Activated naive CD4-positive, alpha-beta T cell treated with Interleukin-2 at 50 U/mL for 16 hours (primary cell): ENCODE results near the gene PKHD1.

ENCODE experiments used
- DNase-seq: peaks from one replicate; pipeline ENCODE4 v3.0.0-alpha.2; 2020

Gene PKHD1

DNA sequence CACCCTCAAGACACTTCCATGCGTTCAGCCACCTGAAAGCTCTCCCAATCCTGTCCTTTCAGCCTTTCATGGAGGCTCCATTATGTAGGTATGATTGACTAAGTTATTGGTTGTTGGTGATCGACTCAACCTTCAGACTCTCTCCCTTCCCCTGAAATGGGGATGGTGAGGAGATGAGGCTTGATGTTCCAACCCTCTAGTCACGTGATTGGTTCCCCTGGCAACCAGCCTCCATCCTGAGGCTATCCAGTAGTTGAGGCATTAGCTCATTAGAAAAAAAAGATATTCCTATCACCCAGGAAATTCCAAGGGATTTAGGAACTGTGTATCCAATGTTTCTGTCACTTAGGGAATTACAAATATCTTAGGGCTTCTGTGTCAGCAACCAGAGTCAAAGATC is 426.6 kb downstream of the PKHD1 start:
- DNase-seq, result no peak

DNA sequence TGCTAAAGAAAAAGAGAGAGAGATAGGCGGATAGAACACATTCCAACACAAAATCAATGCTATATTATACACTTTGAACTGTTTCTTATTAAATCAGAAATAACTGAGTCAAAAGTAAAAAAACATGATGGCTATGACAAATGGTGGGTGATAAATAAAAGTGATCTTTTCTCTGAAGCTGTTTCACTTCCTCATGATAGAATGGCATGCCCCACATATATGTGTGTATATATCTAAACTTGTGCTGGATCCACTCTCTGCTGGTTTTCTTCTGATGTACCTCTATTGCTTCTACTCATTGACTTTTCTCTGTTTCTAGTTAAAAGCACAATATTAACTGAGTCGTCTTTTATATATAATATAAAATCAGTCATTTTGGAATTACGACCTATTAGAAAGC is 429.9 kb downstream of the PKHD1 start:
- no peak for DNase-seq

DNA sequence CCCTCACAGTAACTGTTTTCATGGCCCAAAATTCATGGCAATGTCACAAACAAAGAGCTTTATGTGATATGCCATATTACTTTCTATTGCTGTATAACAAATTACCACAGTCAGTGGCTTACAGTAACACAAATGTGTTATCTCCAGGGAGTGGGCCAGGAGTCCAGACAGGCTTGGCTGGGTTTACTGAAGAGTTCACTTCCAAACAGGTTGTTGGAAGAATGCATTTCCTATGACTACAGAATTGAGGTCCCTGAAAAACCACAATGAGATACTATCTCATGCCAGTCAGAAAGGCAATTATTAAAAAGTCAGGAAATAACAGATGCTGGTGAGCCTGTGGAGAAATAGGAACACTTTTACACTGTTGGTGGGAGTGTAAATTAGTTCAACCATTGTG is 431.9 kb downstream of the PKHD1 start:
- no peak for DNase-seq

DNA sequence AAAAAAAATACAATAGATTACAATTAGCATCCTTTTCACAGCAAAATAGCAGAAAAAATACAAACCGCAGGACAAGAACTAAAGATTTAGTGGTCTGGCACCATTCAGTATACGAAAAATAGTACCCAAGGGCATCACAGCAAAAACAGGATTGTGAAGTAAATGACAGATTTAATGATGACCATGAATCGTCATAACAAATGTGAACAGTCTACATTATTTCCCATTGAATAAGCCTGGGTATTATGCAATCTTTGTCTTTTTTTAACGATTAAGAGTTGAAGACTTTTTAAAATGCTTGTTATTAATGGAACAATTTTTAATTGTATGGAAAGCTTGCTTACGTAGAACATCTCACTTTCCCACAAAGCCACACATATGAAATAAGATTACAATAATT is 432.8 kb downstream of the PKHD1 start:
- DNase-seq, result no peak

DNA sequence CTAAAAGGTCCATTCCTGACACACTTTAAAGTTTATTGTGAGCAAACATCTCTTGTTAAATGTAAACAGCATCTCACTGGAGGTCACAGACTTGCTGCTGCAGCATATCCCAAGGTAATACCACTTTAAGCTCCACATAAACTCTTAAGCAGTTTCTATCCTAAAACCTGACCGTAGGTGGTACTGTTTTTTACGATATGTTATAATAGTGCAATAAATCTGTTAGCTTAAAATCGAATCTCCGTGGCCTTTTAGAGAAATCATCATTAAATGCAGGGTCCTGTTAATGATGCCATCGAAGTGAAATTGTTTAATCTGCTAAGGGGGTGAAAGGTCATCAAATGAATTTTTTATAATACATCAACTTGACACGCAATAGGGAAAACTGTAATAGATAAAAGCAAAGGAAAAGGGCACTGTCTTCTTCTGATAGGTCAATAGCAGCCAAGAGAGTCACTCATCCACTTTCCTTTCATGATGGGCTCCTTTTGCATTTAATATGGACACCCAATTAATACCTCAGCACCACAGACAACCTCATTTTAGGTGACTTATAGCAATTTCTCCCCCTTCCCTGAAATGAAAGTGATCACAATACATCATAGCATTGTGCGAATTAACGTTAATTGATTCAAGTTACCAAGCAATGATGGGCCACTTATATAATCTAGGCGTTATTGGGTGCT is 436.1 kb downstream of the PKHD1 start:
- no peak for DNase-seq

DNA sequence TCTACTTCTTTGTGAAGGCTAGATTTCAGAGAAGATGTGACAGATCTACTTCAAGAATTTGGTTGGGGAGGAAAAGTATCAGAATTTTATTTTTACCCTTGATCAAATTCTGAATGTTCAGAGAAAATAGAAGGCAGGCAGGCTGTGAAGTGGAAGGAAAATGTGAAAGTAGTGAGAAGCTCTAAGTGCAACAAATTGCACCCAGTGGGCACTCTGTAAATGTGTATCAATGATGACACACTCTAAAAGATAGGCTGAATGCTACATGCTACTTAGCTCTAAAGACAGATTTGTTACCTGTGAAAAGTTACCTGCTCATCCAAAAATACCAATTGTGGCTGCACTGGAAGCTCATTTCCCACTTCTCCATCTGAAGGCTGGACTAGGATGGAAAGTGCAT is 438.6 kb downstream of the PKHD1 start:
- DNase-seq, result no peak

DNA sequence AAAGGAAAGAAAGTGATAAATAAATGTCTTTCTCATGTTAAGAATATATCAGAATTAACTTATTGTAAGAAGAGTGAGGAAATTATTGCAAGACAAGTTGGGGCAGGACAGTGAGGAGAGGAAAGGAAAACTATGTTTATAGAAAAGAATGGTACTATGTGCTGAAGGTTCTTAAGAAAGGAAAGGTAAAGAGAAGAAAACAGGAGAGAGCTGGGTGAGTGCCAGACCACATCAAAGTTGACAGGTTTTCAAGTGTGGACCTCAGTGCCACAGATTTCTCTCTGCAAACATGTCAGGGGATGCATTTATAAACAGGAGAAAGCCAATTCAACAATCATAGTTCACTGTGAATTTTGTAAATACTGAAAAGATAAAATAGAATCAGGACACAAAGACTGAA is 439.2 kb downstream of the PKHD1 start:
- DNase-seq, result no peak

DNA sequence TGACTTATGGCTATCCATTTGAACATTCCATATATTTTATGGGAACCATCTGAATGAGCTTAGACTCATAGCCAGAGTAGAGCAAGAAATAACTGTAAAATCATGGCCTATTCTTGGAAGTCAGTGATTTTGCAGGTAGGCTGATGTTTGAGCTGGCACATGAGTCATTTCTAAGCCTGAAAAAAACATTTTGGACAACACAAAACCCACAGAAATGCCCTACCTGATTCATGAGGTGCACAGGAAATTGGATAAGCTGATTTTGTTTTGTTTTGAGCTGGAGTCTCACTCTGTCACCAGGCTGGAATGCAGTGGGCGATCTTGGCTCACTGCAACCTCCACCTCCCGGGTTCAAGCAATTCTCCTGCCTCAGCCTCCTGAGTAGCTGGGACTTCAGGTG is 443.0 kb downstream of the PKHD1 start:
- no peak for DNase-seq

DNA sequence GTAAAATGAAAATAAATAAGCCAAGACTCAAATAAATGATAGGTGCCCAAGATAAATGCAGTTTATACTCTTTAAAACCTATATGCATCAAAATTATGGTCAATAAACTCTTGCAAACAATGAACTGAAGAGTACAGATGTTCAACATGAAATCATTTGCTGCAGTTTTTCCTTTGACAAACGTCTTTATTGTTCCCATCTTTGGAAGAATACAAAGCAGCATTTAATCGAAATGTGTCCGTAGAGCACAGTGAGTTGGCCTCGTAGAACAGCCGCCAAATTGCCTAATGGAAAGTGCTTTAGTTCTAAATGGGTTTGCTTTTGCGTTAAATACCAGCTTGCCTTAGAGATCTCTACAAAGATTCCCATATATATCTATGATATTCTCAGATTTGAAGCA is 447.4 kb downstream of the PKHD1 start:
- DNase-seq, result no peak

DNA sequence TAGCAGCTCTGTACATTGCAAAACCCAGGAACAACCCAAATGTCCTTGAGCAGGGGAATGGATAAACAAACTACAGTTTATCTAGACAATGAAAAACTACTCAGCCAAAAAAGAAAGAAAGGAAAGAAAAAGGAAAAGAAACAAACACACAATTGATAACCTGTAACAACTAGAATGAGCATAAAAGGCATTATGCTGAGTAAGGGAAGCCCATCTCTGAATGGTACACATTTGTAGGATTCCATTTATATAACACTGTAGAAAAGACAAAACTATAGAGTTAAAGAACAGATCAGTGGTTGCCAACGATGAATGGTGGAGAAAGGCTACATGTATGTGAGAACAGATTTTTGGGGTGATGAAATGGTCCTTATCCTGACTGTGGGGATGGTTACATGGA is 454.0 kb downstream of the PKHD1 start:
- DNase-seq, result no peak

DNA sequence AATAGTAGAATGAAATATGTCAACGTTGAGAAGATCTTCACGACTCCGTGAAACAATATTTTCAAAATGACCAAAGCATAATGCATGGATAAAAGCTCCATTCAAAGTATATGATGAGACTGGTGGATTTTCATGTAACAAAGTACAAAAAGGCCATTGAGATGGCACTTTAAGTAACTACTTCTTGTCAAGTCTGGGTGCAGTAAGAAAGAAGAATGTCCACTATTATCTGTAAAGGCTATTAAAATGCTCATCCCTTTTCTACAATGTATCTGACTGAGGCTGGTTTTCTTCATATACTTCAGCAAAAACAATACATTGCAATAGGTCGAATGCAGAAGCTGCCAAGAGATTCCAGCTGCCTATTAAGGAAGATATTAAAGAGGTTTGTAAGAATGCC is 457.4 kb downstream of the PKHD1 start:
- DNase-seq, result no peak

DNA sequence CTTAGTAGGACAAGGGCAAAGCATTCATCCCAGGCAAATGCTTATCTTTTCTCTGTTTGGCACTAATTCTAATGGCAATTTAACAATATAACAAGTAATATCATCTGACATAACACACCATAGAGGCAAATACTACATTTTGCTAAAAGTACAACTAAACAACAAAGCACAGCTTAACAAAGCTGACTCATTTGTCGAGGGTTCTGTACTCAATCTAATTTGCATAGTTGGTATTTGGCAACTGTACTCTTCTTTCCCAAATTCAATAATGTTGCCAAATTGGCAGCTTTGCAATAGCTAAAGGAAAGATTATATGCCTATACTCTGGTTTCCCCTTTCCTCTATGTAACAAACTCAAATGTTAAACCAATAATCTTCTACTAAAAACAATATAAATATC is 461.0 kb downstream of the PKHD1 start:
- DNase-seq, result no peak

DNA sequence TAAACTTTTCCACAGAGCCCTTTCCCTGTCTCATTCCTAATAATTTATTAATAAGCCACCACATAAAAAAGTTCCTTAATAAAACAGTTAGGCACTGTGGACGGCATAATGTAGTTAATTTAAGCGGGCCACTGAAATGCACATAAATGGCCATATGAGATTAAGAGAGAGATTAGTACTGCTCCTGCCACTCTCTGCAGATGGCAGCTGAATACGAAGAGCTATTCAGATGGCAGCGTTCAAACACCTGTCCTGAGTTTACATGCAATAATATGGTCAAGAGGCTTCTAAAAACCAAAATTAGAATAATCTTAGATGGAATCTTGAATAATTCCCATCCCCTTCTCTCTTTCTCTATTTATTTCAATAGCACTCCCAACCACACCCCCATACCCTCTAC is 461.8 kb downstream of the PKHD1 start:
- no peak for DNase-seq

DNA sequence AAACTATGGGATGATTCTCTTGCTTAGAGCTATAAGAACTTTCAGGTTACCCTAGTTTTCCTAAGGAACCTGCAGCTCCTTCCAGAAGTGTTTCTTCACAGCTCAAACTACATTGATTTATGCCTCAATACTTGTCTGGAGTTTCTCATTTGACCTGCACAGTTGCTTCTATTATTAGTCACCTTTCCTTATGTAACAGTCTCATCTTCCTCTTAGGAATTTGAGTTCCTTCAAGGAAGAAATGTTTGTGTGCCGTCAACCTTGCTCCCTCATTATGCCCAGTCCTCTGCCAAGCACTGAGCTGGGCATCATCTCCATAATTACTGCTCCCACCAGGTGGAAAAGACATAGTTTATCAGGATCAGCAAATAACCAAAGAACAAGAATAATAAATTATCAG is 466.4 kb downstream of the PKHD1 start:
- DNase-seq, result no peak

DNA sequence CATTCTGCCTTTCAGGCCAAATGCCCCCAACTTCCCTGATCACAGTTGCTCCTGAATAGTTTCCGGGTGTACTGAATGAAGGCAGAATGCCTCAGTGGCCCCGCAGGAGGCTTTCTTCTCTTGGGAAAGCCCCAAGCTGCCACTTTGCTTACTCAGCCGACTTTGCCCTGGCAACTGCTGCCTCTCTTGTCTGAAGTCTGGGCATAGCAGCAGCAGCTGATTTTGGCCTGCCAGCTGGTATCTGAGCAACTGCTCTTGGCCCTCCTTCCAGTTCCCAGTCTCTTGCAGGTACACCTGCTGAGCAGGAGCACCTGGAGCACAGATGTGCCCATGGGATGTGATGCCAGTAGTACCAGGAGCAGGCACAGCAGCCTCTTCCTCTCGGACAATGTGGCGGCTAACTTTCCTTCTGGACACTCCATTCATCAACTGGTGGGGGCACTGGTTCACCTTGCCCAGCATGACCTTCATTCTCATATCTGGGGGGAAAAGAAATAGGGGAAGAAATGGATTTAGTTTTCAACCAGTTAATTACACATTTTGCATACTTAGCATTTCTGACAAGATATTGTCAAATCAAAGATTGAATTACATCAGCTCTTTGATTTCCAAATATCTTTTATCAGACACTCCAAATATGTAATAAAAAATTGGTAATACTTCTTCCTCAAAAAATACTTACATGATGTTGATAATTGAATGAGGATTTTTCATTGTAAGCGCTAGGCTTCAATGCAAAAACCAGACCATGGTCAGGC is 468.2 kb downstream of the PKHD1 start:
- DNase-seq, result no peak

DNA sequence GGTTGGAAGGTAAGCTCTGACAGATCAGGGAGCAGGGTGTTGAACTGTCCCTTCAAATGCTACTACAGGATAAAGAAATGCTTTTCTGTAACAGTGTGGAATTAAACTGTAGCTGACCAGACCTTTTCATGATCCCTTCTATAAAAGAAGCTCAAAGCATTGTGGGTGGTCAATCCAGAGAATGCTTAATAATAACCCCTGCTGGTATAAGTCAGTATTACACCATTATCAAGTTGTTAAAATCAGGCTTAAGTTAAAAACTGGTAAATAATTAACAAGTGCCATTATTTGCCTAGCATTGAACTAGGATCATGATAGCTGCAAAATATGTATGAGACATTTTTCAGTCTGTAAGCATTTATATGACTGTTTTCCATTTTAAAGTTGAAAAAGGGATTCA is 468.9 kb downstream of the PKHD1 start:
- no peak for DNase-seq

DNA sequence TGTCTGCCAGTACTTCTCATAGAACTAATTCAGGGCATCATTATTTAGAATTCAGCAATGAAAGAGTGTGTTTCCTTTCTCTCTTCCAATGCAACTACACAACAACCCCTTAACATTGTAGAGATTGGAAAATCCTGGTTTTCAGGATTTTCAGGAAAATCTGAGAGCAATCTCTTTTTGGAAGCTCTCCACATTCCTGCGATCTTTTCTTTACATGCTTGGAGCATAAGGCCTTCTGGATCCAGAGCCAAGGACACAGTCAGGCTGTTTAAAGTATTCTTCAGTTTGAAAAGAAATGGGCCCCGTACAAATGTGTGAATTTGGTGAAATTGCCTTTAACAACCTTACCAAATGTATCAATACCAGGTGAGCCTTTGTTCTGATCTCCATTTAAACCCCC is 469.7 kb downstream of the PKHD1 start:
- no peak for DNase-seq

DNA sequence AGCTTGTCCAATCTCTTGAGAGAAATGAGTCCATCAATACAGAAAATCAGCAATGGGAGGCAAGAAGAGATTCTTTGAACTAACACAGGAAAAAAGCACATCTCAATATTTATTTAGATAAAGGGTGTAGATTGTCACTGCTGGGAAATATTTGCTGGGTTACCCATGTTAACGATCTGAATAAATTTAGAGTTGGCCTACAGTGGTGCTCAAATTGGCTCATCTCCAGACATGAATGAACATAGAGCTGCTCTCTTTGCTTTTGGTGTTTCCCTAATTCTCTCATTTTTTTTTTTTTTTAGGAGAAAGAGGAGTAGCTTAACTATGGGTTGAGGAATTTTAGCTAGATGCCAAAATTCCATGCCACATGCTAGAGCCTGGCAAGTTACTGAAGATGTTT is 471.2 kb downstream of the PKHD1 start:
- no peak for DNase-seq

DNA sequence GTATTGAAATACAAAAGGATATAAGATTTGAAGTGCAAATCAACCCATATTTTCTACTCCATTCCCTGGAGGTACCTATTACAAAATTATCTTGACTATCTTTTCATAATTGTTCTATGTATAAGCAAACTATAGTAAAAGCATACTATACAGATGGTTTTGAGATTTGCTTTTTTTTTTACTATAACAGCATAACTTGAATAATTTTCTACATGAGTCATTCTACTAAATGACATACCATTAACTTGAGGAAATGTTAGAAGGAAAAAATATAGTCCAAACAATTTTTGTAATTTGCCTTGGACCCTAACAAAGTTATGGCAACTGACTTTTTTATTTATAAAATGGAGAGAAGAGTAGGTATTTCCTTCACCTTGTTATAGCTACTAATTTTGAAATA is 472.7 kb downstream of the PKHD1 start:
- no peak for DNase-seq

DNA sequence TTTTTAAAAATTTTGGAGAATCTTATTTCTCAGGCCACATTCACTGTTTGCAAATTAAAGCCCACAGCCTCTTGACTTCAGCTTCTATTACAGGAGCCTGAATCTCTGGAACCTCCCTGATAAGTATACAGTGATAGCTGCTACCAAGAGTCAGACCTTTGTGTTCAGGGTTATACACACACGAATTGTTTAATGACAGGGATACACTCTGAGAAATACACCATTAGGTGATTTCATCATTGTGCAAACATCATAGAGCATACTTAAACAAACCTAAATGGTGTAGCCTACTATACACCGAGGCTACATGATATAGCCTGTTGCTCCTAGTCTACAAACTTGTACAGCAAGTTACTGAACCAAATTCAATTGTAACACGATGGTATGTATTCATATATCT is 473.9 kb downstream of the PKHD1 start:
- no peak for DNase-seq

DNA sequence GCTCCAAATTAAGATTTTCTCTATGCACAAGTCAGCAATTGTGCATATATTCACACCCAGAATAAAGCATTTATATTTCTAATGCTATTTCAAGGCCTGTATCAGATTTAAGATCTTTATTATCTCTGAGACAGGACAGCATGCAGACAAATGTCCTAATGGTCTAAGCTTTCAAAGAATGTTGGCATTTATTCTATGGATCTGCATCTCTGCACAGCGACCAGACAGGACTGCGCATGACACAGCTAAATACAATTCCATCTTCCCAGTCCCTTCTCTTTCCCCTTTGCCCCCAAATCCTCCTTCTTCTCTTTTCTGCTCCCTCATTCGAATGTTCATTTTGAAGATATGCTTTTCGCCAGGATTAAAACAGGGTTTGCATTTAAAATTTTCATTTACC is 478.5 kb downstream of the PKHD1 start:
- DNase-seq, result no peak

DNA sequence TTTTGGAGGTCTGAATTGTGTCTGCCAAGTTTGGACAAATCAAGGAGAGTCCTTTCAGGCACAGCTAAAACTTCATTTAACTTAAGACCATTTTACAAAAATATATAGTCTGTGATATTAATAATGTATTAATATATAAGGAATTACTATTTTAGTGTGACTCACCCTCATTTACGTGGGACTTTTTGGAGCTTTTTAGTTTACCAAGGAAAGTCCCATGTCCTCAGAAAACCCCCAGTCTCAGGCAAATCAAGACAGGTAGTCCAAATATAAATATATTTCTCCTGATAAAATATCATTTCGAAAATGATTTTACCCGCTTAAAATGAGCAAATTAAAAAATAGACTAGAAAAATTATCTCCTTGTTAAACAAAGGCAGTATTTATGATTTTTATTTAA is 479.0 kb downstream of the PKHD1 start:
- no peak for DNase-seq

DNA sequence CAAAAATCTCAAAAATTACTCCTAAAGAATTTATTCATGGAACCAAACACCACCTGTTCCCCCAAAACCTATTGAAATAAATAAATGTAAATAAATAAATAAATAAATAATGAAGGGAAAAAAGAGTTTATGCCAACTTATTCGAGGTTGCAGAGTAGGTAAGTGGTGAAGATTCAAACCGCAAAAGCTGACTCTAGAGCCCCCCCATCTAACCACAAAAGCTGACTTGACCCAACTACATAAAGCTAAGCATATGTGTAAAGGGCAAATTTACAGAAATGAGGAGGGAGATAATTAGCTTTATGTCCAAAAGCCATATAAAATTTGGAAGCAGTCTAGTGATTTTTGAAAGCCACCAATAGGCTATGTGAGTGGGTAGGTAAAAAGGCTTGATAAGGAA is 486.9 kb downstream of the PKHD1 start:
- DNase-seq, result no peak

DNA sequence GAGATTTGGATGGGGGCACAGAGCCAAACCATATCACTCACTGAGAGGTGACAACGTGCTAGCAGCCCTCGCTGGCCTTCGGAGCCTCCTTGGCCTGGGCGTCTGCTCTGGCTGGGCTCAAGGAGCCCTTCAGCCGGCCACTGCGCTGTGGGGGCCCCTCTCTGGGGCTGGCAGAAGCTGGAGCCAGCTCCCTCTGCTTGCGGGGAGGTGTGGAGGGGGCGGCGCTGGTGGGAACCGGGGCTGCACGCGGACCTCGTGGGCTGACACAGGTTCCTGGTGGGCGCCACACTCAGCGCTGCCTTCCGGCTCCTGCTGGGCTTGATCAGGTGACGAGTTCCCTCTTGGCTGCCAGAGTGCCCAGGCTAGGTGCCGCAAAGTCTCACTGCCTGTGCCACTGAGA is 489.2 kb downstream of the PKHD1 start:
- no peak for DNase-seq

DNA sequence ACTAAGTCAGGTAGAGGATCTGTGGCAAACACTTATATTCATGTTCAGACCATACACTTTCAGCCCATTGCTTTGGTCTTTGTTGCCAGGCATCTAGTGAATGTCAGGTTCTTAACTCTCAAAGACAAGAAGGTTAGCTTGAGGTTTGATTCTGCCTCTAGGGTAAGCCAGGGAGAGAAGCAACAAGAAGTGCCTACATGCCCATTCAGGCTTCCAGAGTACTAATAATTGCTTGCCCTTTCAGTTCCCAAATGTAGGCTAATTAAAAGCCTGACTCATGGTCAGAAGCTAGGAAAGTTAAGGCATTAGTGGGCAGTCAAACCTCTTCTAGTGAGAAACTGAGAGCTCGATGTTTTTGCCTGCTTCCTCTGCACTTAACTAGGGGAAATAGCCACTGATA is 492.4 kb downstream of the PKHD1 start:
- no peak for DNase-seq
